Loucy (cell line): ENCODE data around the gene FAM111B.
"Not testable (repeated sequence)": the region's sequence is repeated elsewhere in the genome, so short reads cannot be mapped to it uniquely, and the experiment has no call there.

Experiments
- H2AFZ ChIP-seq: fragments of 200-600 bp; sonication (generic); 2 replicates; pipeline ENCODE4 v1.6.0; 2016; ENCODE audit warnings: antibody characterized with exemption, mild to moderate bottlenecking, low read length, moderate library complexity
- H3F3A ChIP-seq: fragments of 200-600 bp; 2 replicates; pipeline ENCODE4 v1.6.0; 2016; ENCODE audit warnings: antibody characterized with exemption, low read depth, mild to moderate bottlenecking
- H3K27me3 ChIP-seq: fragments of 200-600 bp; sonication (generic); 2 replicates; pipeline ENCODE4 v1.6.1; 2014; ENCODE audit warnings: low read length, mild to moderate bottlenecking; ENCODE audit not compliant: insufficient read depth, poor library complexity, severe bottlenecking
- H3K36me3 ChIP-seq: fragments of 200-600 bp; sonication (generic); 2 replicates; pipeline ENCODE4 v1.6.1; 2016; ENCODE audit warnings: low read length; ENCODE audit not compliant: insufficient read depth
- H3K4me1 ChIP-seq: fragments of 200-600 bp; sonication (generic); 2 replicates; pipeline ENCODE4 v1.5.1; 2014; ENCODE audit warnings: low read length, mild to moderate bottlenecking; ENCODE audit not compliant: insufficient read depth, poor library complexity, severe bottlenecking
- H3K4me2 ChIP-seq: fragments of 200-600 bp; sonication (generic); 2 replicates; pipeline ENCODE4 v1.6.0; 2014; ENCODE audit warnings: antibody characterized with exemption, low read length, low read depth, mild to moderate bottlenecking; ENCODE audit not compliant: poor library complexity, severe bottlenecking
- H3K4me3 ChIP-seq: fragments of 200-600 bp; sonication (generic); 2 replicates; pipeline ENCODE4 v1.5.1; 2014; ENCODE audit warnings: low read length, mild to moderate bottlenecking, mixed read lengths; ENCODE audit not compliant: poor library complexity, severe bottlenecking
- H3K79me2 ChIP-seq: fragments of 200-600 bp; sonication (generic); 2 replicates; pipeline ENCODE4 v1.6.1; 2014; ENCODE audit warnings: low read length; ENCODE audit not compliant: insufficient read depth
- H3K9ac ChIP-seq: fragments of 200-600 bp; sonication (generic); 2 replicates; pipeline ENCODE4 v1.6.0; 2014; ENCODE audit warnings: mild to moderate bottlenecking, low read depth, low read length, moderate library complexity; ENCODE audit not compliant: poor library complexity, severe bottlenecking
- H3K9me2 ChIP-seq: fragments of 200-600 bp; sonication (generic); replicated peaks from 2 replicates; pipeline ENCODE4 v1.6.1; 2016; ENCODE audit warnings: low read depth, low read length, mixed read lengths
- H3K9me3 ChIP-seq: fragments of 200-600 bp; sonication (generic); 2 replicates; pipeline ENCODE4 v1.6.1; 2014; ENCODE audit warnings: mild to moderate bottlenecking, antibody characterized with exemption, low read length, low read depth; ENCODE audit not compliant: insufficient read depth
- H4K20me1 ChIP-seq: fragments of 200-600 bp; sonication (generic); 2 replicates; pipeline ENCODE4 v1.6.0; 2014; ENCODE audit warnings: antibody characterized with exemption, low read length, mild to moderate bottlenecking; ENCODE audit not compliant: insufficient read depth, poor library complexity, severe bottlenecking
- EZH2phosphoT487 ChIP-seq: fragments of 200-600 bp; IDR thresholded peaks from 2 replicates; pipeline ENCODE4 v1.6.1; 2018; ENCODE audit warnings: antibody characterized with exemption, mild to moderate bottlenecking, moderate library complexity, borderline replicate concordance
- TF ChIP-seq, protein P1 (sequence below): fragments of 200-600 bp; sonication (generic); conservative IDR thresholded peaks from 2 replicates; pipeline ENCODE4 v1.5.1; 2014; ENCODE audit warnings: mild to moderate bottlenecking, antibody characterized with exemption, low read length

Gene FAM111B

DNA sequence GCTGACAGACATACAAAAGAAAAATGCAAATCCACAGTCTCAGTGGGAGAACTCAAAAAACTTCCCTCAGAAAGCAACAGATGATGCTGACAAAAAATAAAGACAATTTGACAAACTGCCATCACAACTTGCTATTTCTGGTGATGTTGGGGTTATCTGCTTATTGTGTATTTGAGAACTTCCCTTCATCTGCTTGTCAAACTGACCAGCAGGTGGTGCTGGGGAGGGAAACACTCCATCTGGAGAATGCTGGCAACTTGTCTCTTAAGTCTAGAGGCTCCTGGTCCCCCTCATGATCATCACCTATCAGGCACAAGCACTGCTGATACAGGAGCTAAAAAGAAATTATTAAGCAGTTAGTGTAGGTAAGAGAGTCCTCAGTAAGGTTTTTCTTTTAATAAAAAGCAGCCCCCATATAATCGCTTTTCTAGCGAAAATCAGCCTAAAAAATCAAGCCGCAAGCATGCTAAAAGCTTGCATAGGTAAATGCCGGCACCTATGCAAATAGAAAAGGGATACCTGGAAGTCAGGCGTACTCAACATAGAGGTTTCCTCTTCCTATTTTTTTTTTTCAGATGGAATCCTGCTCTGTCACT, 9.8 kb upstream of the FAM111B start:
- Histone ChIP-seq H4K20me1 (no peaks in the 10 kb centered on the region), H3K9ac (no peak overlapping the region), H3K79me2 (no peaks in the 10 kb centered on the region), H3F3A (peaks cover 6% of the 10 kb centered on the region; the same call in 1 of the 2 replicates), H3K9me3 (no peaks in the 10 kb centered on the region), H3K36me3 (no peaks in the 10 kb centered on the region), H3K4me1 (peaks cover 22% of the 10 kb centered on the region), H3K27me3 (no peaks in the 10 kb centered on the region), H2AFZ (no peak overlapping the region), H3K4me2 (peak overlapping the region; percentile 70), H3K4me3 (peak overlapping the region; percentile 47), H3K9me2 (no peaks in the 10 kb centered on the region)
- TF ChIP-seq, protein P1, sequence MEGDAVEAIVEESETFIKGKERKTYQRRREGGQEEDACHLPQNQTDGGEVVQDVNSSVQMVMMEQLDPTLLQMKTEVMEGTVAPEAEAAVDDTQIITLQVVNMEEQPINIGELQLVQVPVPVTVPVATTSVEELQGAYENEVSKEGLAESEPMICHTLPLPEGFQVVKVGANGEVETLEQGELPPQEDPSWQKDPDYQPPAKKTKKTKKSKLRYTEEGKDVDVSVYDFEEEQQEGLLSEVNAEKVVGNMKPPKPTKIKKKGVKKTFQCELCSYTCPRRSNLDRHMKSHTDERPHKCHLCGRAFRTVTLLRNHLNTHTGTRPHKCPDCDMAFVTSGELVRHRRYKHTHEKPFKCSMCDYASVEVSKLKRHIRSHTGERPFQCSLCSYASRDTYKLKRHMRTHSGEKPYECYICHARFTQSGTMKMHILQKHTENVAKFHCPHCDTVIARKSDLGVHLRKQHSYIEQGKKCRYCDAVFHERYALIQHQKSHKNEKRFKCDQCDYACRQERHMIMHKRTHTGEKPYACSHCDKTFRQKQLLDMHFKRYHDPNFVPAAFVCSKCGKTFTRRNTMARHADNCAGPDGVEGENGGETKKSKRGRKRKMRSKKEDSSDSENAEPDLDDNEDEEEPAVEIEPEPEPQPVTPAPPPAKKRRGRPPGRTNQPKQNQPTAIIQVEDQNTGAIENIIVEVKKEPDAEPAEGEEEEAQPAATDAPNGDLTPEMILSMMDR: peak; percentile 76
- no peak for TF ChIP-seq EZH2phosphoT487

GRCh38 chr11:59097938-59098337, 9.1 kb upstream of the FAM111B start:
- not testable (repeated sequence) for H3K36me3 ChIP-seq
- peak overlapping the region; percentile 70 for H3K4me2 ChIP-seq
- H3K4me1 ChIP-seq: peaks cover 19% of the 10 kb centered on the region

DNA sequence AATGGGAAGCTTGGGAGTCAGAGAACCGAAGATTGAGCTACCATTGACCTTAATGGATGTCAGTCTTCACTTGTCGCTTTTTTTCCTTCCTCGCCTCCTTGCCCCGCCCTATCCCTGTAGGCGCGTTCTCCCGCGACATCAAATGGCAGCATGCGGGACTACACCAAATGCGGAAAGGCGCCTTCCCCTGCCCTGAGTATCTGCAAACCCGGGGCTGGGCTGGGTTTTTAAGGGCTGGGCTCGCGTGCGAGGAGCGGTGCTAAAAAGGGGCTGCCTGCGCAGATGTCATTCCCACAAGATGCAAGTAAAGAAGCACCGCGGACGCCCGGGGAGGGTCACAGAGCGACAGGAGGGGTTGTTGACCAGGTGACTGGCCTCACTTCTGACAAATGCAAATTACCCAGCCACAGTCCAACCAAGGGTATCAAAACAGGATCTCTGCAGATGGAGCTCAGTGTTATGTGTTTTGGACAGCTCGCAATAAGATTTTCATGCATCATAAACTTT, 4.7 kb upstream of the FAM111B start:
- Histone ChIP-seq H4K20me1 (no peaks in the 10 kb centered on the region), H3K9me2 (no peaks in the 10 kb centered on the region), H2AFZ (no peak overlapping the region), H3K9ac (no peak overlapping the region), H3K36me3 (no peaks in the 10 kb centered on the region), H3K4me3 (no peak overlapping the region), H3K4me1 (peaks cover 26% of the 10 kb centered on the region), H3F3A (peaks cover 6% of the 10 kb centered on the region; the same call in 1 of the 2 replicates), H3K27me3 (no peaks in the 10 kb centered on the region), H3K79me2 (peaks cover 15% of the 10 kb centered on the region), H3K4me2 (no peak overlapping the region), H3K9me3 (no peaks in the 10 kb centered on the region)
- TF ChIP-seq, protein P1: no peak
- no peak for TF ChIP-seq EZH2phosphoT487

More at GRCh38 chr11:59097938-59098337, 9.1 kb upstream of the FAM111B start:
- not testable (repeated sequence) for H3K27me3 ChIP-seq, H3K9me2 ChIP-seq, H3K79me2 ChIP-seq, H4K20me1 ChIP-seq, H2AFZ ChIP-seq, H3F3A ChIP-seq, H3K9me3 ChIP-seq
- Histone ChIP-seq H3K4me3 (peak overlapping the region; percentile 47), H3K9ac (peak overlapping the region; percentile 48)

- H3K4me1 ChIP-seq: peaks cover 60% of the 10 kb centered on the region
- peak overlapping the region; percentile 89 for H3K4me3 ChIP-seq
- not testable (repeated sequence) for H3F3A ChIP-seq
Measured at GRCh38 chr11:59107721-59108120, 684 bp downstream of the FAM111B start.

More at GRCh38 chr11:59107721-59108120, 684 bp downstream of the FAM111B start:
- peak overlapping the region; percentile 84 for H3K9ac ChIP-seq
- not testable (repeated sequence) for H3K9me3 ChIP-seq, H3K9me2 ChIP-seq, H4K20me1 ChIP-seq, H3K27me3 ChIP-seq, H3K36me3 ChIP-seq
- peak overlapping the region; percentile 91 for H3K4me2 ChIP-seq
- peak overlapping the region; percentile 88 for H2AFZ ChIP-seq
- peaks cover 68% of the 10 kb centered on the region for H3K79me2 ChIP-seq
